ENCODE results near the gene SHC4.

GRCh38 chr15:48984811-48985352 is 21.2 kb upstream of the SHC4 start:
- no peak for TF ChIP-seq CTCF (conservative IDR thresholded peaks at IDR 0.05)
- no peak for TF ChIP-seq EZH2 (IDR thresholded peaks at IDR 0.05; ENCODE audit: low read depth)

All from PC-9 (cell line).